Measurements from ENCODE around the gene TOP1. TPM values are rescaled to one million over a fixed set of nuclear protein-coding genes. Genes with fewer than 3 reads are reported as not detected.
A peak's percentile ranks its signal among the peaks of the same experiment; 100 is the strongest.
"Not testable (repeated sequence)": the region's sequence is repeated elsewhere in the genome, so short reads cannot be mapped to it uniquely, and the experiment has no call there.

Gene TOP1
- total RNA-seq, 1 donor from 2014 or later, result 84.6 TPM

DNA sequence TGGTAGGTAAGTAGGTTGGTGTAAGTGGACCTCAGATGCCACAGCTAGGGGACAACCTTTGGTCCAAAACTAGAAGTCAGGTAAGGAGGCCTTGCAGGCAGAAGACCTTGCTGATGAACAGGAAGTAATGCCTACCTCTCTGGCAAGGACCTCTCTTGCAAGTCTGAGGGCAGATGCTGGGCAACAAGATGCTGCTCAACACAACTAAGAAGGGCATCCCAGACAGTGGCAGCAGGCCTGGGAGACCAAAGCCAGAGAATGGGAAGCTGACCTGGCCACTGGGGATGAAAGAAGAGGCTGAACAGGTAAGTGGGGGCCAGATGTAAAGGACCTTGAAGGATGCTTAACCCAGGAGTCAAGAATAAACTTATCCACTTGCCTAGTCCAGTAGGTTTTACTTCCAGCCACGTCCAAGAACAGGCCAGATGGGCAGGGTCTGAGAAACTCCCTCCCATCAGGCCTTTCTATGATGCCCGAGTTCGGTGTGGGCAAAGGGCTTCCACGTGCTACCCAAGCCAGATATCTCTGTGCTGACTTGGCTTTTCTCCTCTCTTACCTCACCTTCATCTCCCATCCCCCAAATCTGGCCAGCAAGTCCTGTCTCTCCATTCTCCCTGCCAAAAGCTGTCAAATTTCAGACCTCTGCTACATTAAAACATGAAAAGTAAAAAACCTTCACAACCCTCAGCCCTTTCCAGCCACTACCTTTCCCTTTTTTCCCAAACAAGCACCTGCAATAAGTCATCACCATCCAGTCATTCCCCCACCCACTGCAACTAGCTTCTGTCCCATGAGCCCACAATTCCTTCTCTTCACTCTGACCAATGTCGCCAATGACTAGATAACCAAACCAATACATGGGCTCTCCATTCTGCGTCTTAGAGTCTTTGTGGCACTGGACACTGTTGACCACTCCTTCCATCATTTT lies 97.2 kb downstream of the TOP1 start:
- H3K36me3 Mint-ChIP-seq, result peaks cover 37% of the 10 kb centered on the region
- no peaks in the 10 kb centered on the region for H3K27me3 Mint-ChIP-seq
- H3K4me1 Mint-ChIP-seq (ENCODE audit: unreplicated experiment), result no peaks in the 10 kb centered on the region
- H3K27ac Mint-ChIP-seq, result no peak overlapping the region
- no peaks in the 10 kb centered on the region for H3K9me3 Mint-ChIP-seq
- no peak overlapping the region for H3K4me3 Mint-ChIP-seq
- TF ChIP-seq, protein P1, sequence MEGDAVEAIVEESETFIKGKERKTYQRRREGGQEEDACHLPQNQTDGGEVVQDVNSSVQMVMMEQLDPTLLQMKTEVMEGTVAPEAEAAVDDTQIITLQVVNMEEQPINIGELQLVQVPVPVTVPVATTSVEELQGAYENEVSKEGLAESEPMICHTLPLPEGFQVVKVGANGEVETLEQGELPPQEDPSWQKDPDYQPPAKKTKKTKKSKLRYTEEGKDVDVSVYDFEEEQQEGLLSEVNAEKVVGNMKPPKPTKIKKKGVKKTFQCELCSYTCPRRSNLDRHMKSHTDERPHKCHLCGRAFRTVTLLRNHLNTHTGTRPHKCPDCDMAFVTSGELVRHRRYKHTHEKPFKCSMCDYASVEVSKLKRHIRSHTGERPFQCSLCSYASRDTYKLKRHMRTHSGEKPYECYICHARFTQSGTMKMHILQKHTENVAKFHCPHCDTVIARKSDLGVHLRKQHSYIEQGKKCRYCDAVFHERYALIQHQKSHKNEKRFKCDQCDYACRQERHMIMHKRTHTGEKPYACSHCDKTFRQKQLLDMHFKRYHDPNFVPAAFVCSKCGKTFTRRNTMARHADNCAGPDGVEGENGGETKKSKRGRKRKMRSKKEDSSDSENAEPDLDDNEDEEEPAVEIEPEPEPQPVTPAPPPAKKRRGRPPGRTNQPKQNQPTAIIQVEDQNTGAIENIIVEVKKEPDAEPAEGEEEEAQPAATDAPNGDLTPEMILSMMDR (conservative IDR thresholded peaks at IDR 0.05), result no peak
- no peak for DNase-seq (ENCODE audit: extremely low spot score, unreplicated experiment)

DNA sequence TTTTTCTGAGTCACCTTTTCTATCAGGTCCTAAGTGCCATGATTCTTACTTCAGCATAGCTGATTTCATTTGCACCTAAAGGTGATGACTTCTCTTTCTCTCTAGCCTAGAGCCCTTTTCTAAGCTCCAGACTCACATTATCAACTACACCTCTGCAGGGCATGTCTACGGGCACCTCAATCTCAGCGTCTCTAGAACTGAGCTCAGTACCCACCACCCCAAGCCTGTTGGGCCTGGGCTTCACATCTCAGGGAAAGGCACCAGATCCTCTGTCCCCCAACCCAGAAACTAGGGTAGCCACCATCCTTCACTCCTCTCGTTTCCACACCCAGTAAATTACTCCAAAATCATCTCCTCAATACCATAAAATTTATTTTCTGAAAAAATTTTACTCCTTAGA lies 98.1 kb downstream of the TOP1 start:
- Mint-ChIP-seq H3K4me3 (no peak overlapping the region), H3K36me3 (peaks cover 33% of the 10 kb centered on the region), H3K4me1 (ENCODE audit: unreplicated experiment) (no peaks in the 10 kb centered on the region), H3K27me3 (no peaks in the 10 kb centered on the region), H3K9me3 (no peaks in the 10 kb centered on the region), H3K27ac (no peak overlapping the region)
- no peak for DNase-seq (ENCODE audit: extremely low spot score, unreplicated experiment)
- TF ChIP-seq, protein P1 (conservative IDR thresholded peaks at IDR 0.05), result no peak

DNA sequence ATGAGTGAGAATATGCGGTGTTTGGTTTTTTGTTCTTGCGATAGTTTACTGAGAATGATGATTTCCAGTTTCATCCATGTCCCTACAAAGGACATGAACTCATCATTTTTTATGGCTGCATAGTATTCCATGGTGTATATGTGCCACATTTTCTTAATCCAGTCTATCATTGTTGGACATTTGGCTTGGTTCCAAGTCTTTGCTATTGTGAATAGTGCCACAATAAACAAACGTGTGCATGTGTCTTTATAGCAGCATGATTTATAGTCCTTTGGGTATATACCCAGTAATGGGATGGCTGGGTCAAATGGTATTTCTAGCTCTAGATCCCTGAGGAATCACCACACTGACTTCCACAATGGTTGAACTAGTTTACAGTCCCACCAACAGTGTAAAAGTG lies 99.7 kb downstream of the TOP1 start:
- not testable (repeated sequence) for H3K9me3 Mint-ChIP-seq; H3K27ac Mint-ChIP-seq; DNase-seq (ENCODE audit: extremely low spot score, unreplicated experiment)

DNA sequence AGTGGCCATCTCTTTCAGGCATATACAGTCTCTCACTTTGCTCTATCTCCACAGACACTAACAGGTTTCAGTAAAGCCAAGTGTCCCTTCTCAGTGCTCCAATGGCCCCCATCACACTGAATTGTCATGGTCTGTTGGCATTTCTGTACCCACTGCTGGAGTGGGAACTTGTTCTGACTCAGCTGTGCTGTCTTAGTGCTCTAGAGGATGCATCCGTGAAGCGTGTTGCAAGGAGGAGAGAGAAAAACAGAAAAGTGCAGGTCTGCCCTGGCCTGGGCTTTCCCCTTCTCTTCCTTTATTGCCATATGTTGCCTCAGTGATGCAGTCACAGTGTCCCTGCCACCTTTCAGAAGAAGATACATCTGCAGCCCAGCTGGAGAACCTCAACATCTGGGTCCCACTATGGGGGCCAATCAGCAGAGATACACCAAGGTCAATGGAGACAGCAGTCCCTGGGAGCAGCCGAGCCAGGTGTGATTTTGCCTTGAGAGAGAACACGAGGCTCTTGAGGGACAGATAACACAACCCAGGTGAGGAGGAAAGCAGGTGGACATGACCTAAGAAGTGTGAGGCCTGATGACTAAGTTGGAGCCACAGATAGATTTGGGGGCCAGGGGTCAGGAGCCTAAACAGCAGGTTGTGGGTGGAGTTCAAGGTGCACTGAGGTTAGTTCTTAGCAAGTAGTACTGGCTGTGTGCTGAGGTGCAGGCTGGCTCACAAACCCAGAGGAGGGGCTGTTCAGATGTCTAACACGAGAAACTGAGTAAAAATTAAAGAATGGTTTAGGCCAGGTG lies 103.2 kb downstream of the TOP1 start:
- no peaks in the 10 kb centered on the region for H3K9me3 Mint-ChIP-seq
- no peak for DNase-seq (ENCODE audit: extremely low spot score, unreplicated experiment)
- no peak overlapping the region for H3K4me3 Mint-ChIP-seq
- H3K36me3 Mint-ChIP-seq, result peaks cover 7% of the 10 kb centered on the region
- H3K27ac Mint-ChIP-seq, result peak overlapping the region; percentile 47
- peaks cover 24% of the 10 kb centered on the region for H3K4me1 Mint-ChIP-seq (ENCODE audit: unreplicated experiment)
- TF ChIP-seq, protein P1 (conservative IDR thresholded peaks at IDR 0.05), result no peak
- H3K27me3 Mint-ChIP-seq, result no peaks in the 10 kb centered on the region

More for the DNA sequence above, 99.7 kb downstream of the TOP1 start:
- not testable (repeated sequence) for H3K27me3 Mint-ChIP-seq; H3K4me3 Mint-ChIP-seq; H3K4me1 Mint-ChIP-seq (ENCODE audit: unreplicated experiment)
- H3K36me3 Mint-ChIP-seq, result peaks cover 27% of the 10 kb centered on the region

DNA sequence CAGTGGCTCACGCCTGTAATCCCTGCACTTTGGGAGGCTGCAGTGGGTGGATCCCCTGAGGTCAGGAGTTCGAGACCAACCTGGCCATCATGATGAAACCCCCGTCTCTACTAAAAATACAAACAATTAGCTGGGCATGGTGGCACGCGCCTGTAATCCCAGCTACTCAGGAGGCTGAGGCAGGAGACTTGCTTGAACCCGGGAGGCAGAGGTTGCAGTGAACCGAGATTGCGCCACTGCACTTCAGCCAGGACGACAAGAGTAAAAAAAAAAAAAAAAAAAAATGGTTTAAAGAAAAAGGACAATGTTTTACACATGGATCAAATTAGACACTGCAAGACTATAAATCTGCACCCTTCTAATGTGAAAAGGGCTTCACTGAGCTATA lies 103.8 kb downstream of the TOP1 start:
- peaks cover 24% of the 10 kb centered on the region for H3K4me1 Mint-ChIP-seq (ENCODE audit: unreplicated experiment)
- H3K36me3 Mint-ChIP-seq, H3K27ac Mint-ChIP-seq, H3K27me3 Mint-ChIP-seq, H3K4me3 Mint-ChIP-seq, H3K9me3 Mint-ChIP-seq: not testable (repeated sequence)
- peak; percentile 25 for DNase-seq (ENCODE audit: extremely low spot score, unreplicated experiment)

DNA sequence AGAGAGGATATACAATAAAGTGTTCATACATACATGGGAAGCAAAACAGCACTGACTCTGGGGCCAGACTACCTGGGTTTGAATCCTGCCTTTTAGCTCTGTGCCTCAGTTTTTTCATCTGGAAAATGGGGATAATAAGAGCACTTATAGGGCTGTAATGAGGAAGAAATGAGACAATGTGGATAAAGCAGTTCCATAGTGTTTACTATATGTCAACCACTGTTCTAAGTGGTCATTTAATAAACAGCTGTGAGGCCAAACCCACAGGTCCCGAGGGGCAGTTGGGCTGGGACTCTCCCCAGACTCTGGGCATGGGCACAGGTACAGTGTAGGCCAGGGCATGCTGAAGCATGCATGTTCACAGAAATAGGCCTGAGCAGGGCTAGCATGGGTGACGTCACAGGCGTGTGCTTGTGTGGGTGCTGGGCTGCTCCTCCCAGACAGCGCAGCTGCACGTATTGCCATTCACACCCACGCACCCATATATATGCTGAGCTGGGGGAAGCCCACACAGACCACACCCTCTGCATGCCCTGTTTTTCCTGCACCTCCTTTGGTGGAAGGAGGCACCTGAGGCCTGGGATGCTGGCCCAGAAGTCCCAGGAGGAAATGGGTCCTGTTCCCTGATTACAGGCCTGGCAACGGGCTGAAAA lies 105.2 kb downstream of the TOP1 start:
- H3K27me3 Mint-ChIP-seq, result no peaks in the 10 kb centered on the region
- H3K9me3 Mint-ChIP-seq, result no peaks in the 10 kb centered on the region
- H3K27ac Mint-ChIP-seq, result no peak overlapping the region
- H3K36me3 Mint-ChIP-seq, result peaks cover 3% of the 10 kb centered on the region
- no peak for DNase-seq (ENCODE audit: extremely low spot score, unreplicated experiment)
- H3K4me3 Mint-ChIP-seq, result no peak overlapping the region
- TF ChIP-seq, protein P1 (conservative IDR thresholded peaks at IDR 0.05), result no peak
- peaks cover 27% of the 10 kb centered on the region for H3K4me1 Mint-ChIP-seq (ENCODE audit: unreplicated experiment)

All from type B pancreatic cell (in vitro differentiated cells).